ENCODE results near the gene LGALSL. TPM values are rescaled to one million over a fixed set of nuclear protein-coding genes. Genes with fewer than 3 reads are reported as not detected.

LGALSL gene
- total and polyA plus RNA-seq, 9 of the 15 experiments (the other 6 are each of a cell fraction or from before 2014, with no cell fraction given): 0.04 to 0.29 (median 0.14) TPM; not detected in 3

DNA sequence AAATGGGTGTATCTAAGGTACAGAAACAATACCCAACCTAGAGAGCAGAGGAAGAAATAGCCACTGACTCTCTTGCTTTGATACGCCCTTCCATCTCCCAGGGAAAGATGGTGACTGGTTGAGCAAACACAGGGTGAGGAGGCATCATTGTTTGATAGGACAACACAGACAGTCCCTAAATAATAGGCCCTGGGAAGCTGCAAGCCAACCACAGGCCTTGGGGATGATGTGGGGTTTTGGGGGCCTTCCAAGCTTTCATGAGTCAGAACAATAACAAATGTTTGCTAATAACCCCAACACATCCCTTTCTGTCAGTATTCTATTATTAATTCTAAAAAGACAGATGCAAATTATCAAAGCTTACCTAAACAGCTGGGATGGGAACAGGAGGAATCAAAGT, 9.8 kb downstream of the LGALSL start:
- ATAC-seq: no peak
- H3K27ac ChIP-seq (ENCODE audit: extremely low read depth, low read depth, low read length): no peak overlapping the region
- TF ChIP-seq LEF1 (IDR thresholded peaks at IDR 0.05) (no peak), POLR2B (IDR thresholded peaks at IDR 0.05; ENCODE audit: low read depth, partially characterized antibody) (no peak), CEBPB (tag; IDR thresholded peaks at IDR 0.05) (no peak), KLF1 (tag; IDR thresholded peaks at IDR 0.05) (no peak), HMG20A (CRISPR knock-in tag; conservative IDR thresholded peaks at IDR 0.05) (no peak), ZNF584 (CRISPR knock-in tag; IDR thresholded peaks at IDR 0.05; ENCODE audit: low read depth) (no peak), BCL6 (CRISPR knock-in tag; IDR thresholded peaks at IDR 0.05) (no peak), CHD1 (IDR thresholded peaks at IDR 0.05; ENCODE audit: low read length) (no peak)
- TF ChIP-seq, protein P1, sequence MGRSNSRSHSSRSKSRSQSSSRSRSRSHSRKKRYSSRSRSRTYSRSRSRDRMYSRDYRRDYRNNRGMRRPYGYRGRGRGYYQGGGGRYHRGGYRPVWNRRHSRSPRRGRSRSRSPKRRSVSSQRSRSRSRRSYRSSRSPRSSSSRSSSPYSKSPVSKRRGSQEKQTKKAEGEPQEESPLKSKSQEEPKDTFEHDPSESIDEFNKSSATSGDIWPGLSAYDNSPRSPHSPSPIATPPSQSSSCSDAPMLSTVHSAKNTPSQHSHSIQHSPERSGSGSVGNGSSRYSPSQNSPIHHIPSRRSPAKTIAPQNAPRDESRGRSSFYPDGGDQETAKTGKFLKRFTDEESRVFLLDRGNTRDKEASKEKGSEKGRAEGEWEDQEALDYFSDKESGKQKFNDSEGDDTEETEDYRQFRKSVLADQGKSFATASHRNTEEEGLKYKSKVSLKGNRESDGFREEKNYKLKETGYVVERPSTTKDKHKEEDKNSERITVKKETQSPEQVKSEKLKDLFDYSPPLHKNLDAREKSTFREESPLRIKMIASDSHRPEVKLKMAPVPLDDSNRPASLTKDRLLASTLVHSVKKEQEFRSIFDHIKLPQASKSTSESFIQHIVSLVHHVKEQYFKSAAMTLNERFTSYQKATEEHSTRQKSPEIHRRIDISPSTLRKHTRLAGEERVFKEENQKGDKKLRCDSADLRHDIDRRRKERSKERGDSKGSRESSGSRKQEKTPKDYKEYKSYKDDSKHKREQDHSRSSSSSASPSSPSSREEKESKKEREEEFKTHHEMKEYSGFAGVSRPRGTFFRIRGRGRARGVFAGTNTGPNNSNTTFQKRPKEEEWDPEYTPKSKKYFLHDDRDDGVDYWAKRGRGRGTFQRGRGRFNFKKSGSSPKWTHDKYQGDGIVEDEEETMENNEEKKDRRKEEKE (IDR thresholded peaks at IDR 0.05; ENCODE audit: borderline replicate concordance in 1 of 2, control insufficient read depth in 1 of 2, low read depth in 2 of 2, low read length in 1 of 2): no peak
- TF ChIP-seq, protein P2, sequence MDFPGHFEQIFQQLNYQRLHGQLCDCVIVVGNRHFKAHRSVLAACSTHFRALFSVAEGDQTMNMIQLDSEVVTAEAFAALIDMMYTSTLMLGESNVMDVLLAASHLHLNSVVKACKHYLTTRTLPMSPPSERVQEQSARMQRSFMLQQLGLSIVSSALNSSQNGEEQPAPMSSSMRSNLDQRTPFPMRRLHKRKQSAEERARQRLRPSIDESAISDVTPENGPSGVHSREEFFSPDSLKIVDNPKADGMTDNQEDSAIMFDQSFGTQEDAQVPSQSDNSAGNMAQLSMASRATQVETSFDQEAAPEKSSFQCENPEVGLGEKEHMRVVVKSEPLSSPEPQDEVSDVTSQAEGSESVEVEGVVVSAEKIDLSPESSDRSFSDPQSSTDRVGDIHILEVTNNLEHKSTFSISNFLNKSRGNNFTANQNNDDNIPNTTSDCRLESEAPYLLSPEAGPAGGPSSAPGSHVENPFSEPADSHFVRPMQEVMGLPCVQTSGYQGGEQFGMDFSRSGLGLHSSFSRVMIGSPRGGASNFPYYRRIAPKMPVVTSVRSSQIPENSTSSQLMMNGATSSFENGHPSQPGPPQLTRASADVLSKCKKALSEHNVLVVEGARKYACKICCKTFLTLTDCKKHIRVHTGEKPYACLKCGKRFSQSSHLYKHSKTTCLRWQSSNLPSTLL (IDR thresholded peaks at IDR 0.05): no peak
- H4K20me1 ChIP-seq (replicated peaks; ENCODE audit: control insufficient read depth, insufficient read depth, low read length): no peaks in the 10 kb centered on the region
- ChIA-PET POLR2A (interaction anchor here (0.6 to 1.2 kb wide), 2 partner anchors 17 to 400 kb away, joined by 3 to 5 read pairs; no protein-coding TSS in a partner anchor), CTCF (ENCODE audit: low intra/inter-chr PET ratio) (no interaction called here)
- H3K9ac ChIP-seq (ENCODE audit: insufficient read depth in 1 of 2, low read depth in 2 of 2, low read length in 2 of 2): no peak overlapping the region
- peaks cover 4 to 17% of the 10 kb centered on the region in 2 experiments; a peak in 3 of 5 replicates for H3K27me3 ChIP-seq (ENCODE audit: control insufficient read depth in 2 of 2, insufficient read depth in 2 of 2, low read length in 2 of 2)
- H3K9me3 ChIP-seq (replicated peaks; ENCODE audit: control insufficient read depth, insufficient read depth, low read depth, low read length): no peaks in the 10 kb centered on the region
- H3K36me3 ChIP-seq (ENCODE audit: control insufficient read depth, insufficient read depth, low read length): no peaks in the 10 kb centered on the region
- no peak for FAIRE-seq
- H2AFZ ChIP-seq (ENCODE audit: low read depth, low read length): no peak overlapping the region
- H3K4me1 ChIP-seq (replicated peaks in 1 of 2; ENCODE audit: control insufficient read depth in 2 of 2, insufficient read depth in 2 of 2, low read length in 2 of 2): no peaks in the 10 kb centered on the region
- 6% methylated on average over 1 of the region's 1 CpG for WGBS (ENCODE audit: insufficient coverage, low coverage, missing lambda C conversion rate)
- H3K4me3 ChIP-seq: no peak overlapping the region
- no peaks in the 10 kb centered on the region for H3K79me2 ChIP-seq (ENCODE audit: control insufficient read depth, insufficient read depth, low read length)
- no peak for DNase-seq (ENCODE audit: extremely low read depth in 1 of 4, low spot score in 3 of 4)
- no peaks in the 10 kb centered on the region for H3K9me1 ChIP-seq (ENCODE audit: control insufficient read depth, insufficient read depth, low read length)
- no peak overlapping the region for H3K4me2 ChIP-seq (ENCODE audit: insufficient read depth, low read length)
- in situ Hi-C loops (cut with MboI): no loop called here
- intact Hi-C loops (cut with micrococcal nuclease): no loop called here
- no TSS peak for BruUV-seq (replicated peaks)

All from K562 (cell line).